WTC11 (cell line): ENCODE results near the gene ANO1. TPM values are rescaled to one million over a fixed set of nuclear protein-coding genes. Genes with fewer than 3 reads are reported as not detected.

Experiments
- ATAC-seq: fragments of 200-7000 bp; cut with Tn5 transposase; 2 replicates; pipeline ENCODE4 v1.10.0; 2021; ENCODE audit warnings: mild to moderate bottlenecking, moderate library complexity
- CTCF ChIA-PET: fragments of 300-600 bp; sonication (Branson Sonifier 250); formaldehyde crosslinking; loops from one replicate; lab custom pipeline; 2021; ENCODE audit warnings: antibody characterized with exemption; lab: Charles Lee
- POLR2A ChIA-PET: fragments of 350-600 bp; sonication (Branson Sonifier 250); formaldehyde crosslinking; loops from one replicate; lab custom pipeline; 2021; ENCODE audit warnings: antibody characterized with exemption; lab: Charles Lee
- DNase-seq: peaks from one replicate; pipeline ENCODE4 v3.0.0; 2021; ENCODE audit warnings: low spot score
- H3K27ac Mint-ChIP-seq: 2 replicates; pipeline ENCODE4 v1.8.0; 2021; ENCODE audit warnings: mixed read lengths
- H3K27me3 Mint-ChIP-seq: 2 replicates; pipeline ENCODE4 v1.8.0; 2021; ENCODE audit warnings: low read depth, mild to moderate bottlenecking, moderate library complexity, mixed read lengths
- H3K36me3 Mint-ChIP-seq: 2 replicates; pipeline ENCODE4 v1.8.0; 2021; ENCODE audit warnings: mixed read lengths
- H3K4me1 Mint-ChIP-seq: 2 replicates; pipeline ENCODE4 v1.8.0; 2022; ENCODE audit warnings: mixed read lengths
- H3K4me3 Mint-ChIP-seq: 2 replicates; pipeline ENCODE4 v1.8.0; 2021; ENCODE audit warnings: mild to moderate bottlenecking, moderate library complexity, mixed read lengths
- H3K9me3 Mint-ChIP-seq: 2 replicates; pipeline ENCODE4 v1.8.0; 2021; ENCODE audit warnings: mixed read lengths
- CREB1 ChIP-seq: sonication (generic); formaldehyde crosslinking; IDR thresholded peaks from 2 replicates; pipeline ENCODE4 v1.8.0; 2023; ENCODE audit warnings: mild to moderate bottlenecking, missing genetic modification reagents
- JAZF1 ChIP-seq: fragments of 250-450 bp; sonication (Bioruptor Pico); IDR thresholded peaks from 2 replicates; pipeline ENCODE4 v1.9.0; 2021; ENCODE audit warnings: moderate library complexity, mild to moderate bottlenecking, inconsistent platforms
- JUN ChIP-seq: sonication (generic); formaldehyde crosslinking; IDR thresholded peaks from 2 replicates; pipeline ENCODE4 v1.8.0; 2023; ENCODE audit warnings: mild to moderate bottlenecking, missing genetic modification reagents
- NFYB ChIP-seq: sonication (generic); formaldehyde crosslinking; conservative IDR thresholded peaks from 2 replicates; pipeline ENCODE4 v1.8.0; 2022; ENCODE audit warnings: low read depth, missing genetic modification reagents
- SMAD3 ChIP-seq: sonication (generic); formaldehyde crosslinking; IDR thresholded peaks from 2 replicates; pipeline ENCODE4 v1.8.0; 2022; ENCODE audit warnings: missing genetic modification reagents, mild to moderate bottlenecking, borderline replicate concordance
- SP1 ChIP-seq: sonication (generic); formaldehyde crosslinking; conservative IDR thresholded peaks from 2 replicates; pipeline ENCODE4 v1.8.1; 2022; ENCODE audit warnings: missing genetic modification reagents
- TP53 ChIP-seq: sonication (generic); formaldehyde crosslinking; IDR thresholded peaks from 2 replicates; pipeline ENCODE4 v1.8.1; 2023; ENCODE audit warnings: mild to moderate bottlenecking, missing genetic modification reagents
- ZBTB21 ChIP-seq: sonication (generic); formaldehyde crosslinking; IDR thresholded peaks from 2 replicates; pipeline ENCODE4 v1.8.1; 2023; ENCODE audit warnings: mild to moderate bottlenecking, missing genetic modification reagents, borderline replicate concordance
- ZNF219 ChIP-seq: sonication (generic); formaldehyde crosslinking; IDR thresholded peaks from 2 replicates; pipeline ENCODE4 v1.8.0; 2023; ENCODE audit warnings: missing genetic modification reagents, mild to moderate bottlenecking, borderline replicate concordance
- ZNF232 ChIP-seq: sonication (generic); formaldehyde crosslinking; IDR thresholded peaks from 2 replicates; pipeline ENCODE4 v1.8.0; 2022; ENCODE audit warnings: mild to moderate bottlenecking, missing genetic modification reagents
- ZNF263 ChIP-seq: sonication (generic); formaldehyde crosslinking; IDR thresholded peaks from 2 replicates; pipeline ENCODE4 v1.8.1; 2022; ENCODE audit warnings: low read depth, mild to moderate bottlenecking, moderate library complexity, missing genetic modification reagents
- ZNF423 ChIP-seq: fragments of 250-450 bp; sonication (Bioruptor Pico); IDR thresholded peaks from 2 replicates; pipeline ENCODE4 v2.1.2; 2022; ENCODE audit warnings: mild to moderate bottlenecking, moderate library complexity
- ZNF671 ChIP-seq: fragments of 250-450 bp; sonication (Bioruptor Pico); IDR thresholded peaks from 2 replicates; pipeline ENCODE4 v1.8.0; 2021; ENCODE audit warnings: mild to moderate bottlenecking
- total RNA-seq: library from RNA; stranded (reverse); gene quantifications from 3 replicates; pipeline ENCODE4 v1.2.3, GENCODE V29; 2021
- TF ChIP-seq, protein P1 (sequence below): sonication (generic); formaldehyde crosslinking; conservative IDR thresholded peaks from 2 replicates; pipeline ENCODE4 v1.8.1; 2023; ENCODE audit warnings: mild to moderate bottlenecking, low read depth, missing genetic modification reagents, moderate library complexity
- TF ChIP-seq, protein P2 (sequence below): sonication (generic); formaldehyde crosslinking; IDR thresholded peaks from 2 replicates; pipeline ENCODE4 v1.8.1; 2022; ENCODE audit warnings: mild to moderate bottlenecking, moderate library complexity, missing genetic modification reagents
- TF ChIP-seq, protein P3 (sequence below): fragments of 250-450 bp; sonication (Bioruptor Pico); IDR thresholded peaks from 2 replicates; pipeline ENCODE4 v2.1.2; 2022; ENCODE audit warnings: mild to moderate bottlenecking, moderate library complexity
- TF ChIP-seq, protein P4 (sequence below): sonication (generic); formaldehyde crosslinking; IDR thresholded peaks from 2 replicates; pipeline ENCODE4 v1.8.1; 2023; ENCODE audit warnings: mild to moderate bottlenecking, missing genetic modification reagents, moderate library complexity
- TF ChIP-seq, protein P5 (sequence below): sonication (generic); formaldehyde crosslinking; IDR thresholded peaks from 2 replicates; pipeline ENCODE4 v1.8.0; 2023; ENCODE audit warnings: mild to moderate bottlenecking, missing genetic modification reagents
- TF ChIP-seq, protein P6 (sequence below): sonication (generic); formaldehyde crosslinking; IDR thresholded peaks from 2 replicates; pipeline ENCODE4 v1.8.1; 2023; ENCODE audit warnings: mild to moderate bottlenecking, missing genetic modification reagents
- TF ChIP-seq, protein P7 (sequence below): sonication (generic); formaldehyde crosslinking; IDR thresholded peaks from 2 replicates; pipeline ENCODE4 v1.8.0; 2023; ENCODE audit warnings: missing genetic modification reagents, mild to moderate bottlenecking, borderline replicate concordance

ANO1 gene
- total RNA-seq, 1 experiment from 2014 or later: 4.1 TPM

DNA sequence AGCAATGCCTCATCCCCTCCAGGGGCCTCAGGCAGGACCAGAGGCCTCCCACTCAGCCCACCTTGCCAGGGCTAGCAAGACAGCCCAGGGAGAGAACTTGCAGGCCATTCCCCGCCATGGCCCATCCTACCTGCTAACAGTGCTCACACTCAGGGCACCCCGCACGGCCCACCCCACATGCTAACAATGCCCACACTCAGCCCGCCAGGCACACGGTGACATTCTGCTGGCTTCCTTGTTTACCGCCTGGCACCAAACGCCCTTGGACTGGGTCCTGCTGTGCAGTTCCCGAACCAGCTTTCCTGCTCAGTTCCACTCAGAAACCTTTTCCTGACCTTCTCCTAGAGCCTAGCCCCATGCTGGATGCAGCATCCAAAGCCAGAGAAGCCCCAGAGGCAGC lies 91.5 kb downstream of the ANO1 start:
- Mint-ChIP-seq H3K36me3 (no peaks in the 10 kb centered on the region), H3K27ac (no peak overlapping the region), H3K9me3 (no peaks in the 10 kb centered on the region)
- CTCF ChIA-PET: interaction anchor here (2.4 to 3.5 kb wide), 2 partner anchors 11 to 250 kb away, joined by 9 to 14 read pairs; no protein-coding TSS in a partner anchor
- no peak for TF ChIP-seq ZNF263 (CRISPR knock-in tag)
- TF ChIP-seq SP1 (CRISPR knock-in tag): no peak
- no peak for TF ChIP-seq ZNF671 (CRISPR knock-in tag)
- TF ChIP-seq CREB1 (CRISPR knock-in tag): no peak
- no peak for TF ChIP-seq ZBTB21 (CRISPR knock-in tag)
- TF ChIP-seq, protein P1, sequence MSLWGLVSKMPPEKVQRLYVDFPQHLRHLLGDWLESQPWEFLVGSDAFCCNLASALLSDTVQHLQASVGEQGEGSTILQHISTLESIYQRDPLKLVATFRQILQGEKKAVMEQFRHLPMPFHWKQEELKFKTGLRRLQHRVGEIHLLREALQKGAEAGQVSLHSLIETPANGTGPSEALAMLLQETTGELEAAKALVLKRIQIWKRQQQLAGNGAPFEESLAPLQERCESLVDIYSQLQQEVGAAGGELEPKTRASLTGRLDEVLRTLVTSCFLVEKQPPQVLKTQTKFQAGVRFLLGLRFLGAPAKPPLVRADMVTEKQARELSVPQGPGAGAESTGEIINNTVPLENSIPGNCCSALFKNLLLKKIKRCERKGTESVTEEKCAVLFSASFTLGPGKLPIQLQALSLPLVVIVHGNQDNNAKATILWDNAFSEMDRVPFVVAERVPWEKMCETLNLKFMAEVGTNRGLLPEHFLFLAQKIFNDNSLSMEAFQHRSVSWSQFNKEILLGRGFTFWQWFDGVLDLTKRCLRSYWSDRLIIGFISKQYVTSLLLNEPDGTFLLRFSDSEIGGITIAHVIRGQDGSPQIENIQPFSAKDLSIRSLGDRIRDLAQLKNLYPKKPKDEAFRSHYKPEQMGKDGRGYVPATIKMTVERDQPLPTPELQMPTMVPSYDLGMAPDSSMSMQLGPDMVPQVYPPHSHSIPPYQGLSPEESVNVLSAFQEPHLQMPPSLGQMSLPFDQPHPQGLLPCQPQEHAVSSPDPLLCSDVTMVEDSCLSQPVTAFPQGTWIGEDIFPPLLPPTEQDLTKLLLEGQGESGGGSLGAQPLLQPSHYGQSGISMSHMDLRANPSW (CRISPR knock-in tag): no peak
- no peak for TF ChIP-seq ZNF219
- TF ChIP-seq NFYB: no peak
- no peak for TF ChIP-seq SMAD3 (CRISPR knock-in tag)
- TF ChIP-seq JUN (CRISPR knock-in tag): no peak
- TF ChIP-seq ZNF232 (CRISPR knock-in tag): no peak
- TF ChIP-seq, protein P2, sequence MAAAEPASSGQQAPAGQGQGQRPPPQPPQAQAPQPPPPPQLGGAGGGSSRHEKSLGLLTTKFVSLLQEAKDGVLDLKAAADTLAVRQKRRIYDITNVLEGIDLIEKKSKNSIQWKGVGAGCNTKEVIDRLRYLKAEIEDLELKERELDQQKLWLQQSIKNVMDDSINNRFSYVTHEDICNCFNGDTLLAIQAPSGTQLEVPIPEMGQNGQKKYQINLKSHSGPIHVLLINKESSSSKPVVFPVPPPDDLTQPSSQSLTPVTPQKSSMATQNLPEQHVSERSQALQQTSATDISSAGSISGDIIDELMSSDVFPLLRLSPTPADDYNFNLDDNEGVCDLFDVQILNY (CRISPR knock-in tag): no peak
- TF ChIP-seq, protein P3, sequence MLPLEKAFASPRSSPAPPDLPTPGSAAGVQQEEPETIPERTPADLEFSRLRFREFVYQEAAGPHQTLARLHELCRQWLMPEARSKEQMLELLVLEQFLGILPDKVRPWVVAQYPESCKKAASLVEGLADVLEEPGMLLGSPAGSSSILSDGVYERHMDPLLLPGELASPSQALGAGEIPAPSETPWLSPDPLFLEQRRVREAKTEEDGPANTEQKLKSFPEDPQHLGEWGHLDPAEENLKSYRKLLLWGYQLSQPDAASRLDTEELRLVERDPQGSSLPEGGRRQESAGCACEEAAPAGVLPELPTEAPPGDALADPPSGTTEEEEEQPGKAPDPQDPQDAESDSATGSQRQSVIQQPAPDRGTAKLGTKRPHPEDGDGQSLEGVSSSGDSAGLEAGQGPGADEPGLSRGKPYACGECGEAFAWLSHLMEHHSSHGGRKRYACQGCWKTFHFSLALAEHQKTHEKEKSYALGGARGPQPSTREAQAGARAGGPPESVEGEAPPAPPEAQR: no peak
- TF ChIP-seq, protein P4, sequence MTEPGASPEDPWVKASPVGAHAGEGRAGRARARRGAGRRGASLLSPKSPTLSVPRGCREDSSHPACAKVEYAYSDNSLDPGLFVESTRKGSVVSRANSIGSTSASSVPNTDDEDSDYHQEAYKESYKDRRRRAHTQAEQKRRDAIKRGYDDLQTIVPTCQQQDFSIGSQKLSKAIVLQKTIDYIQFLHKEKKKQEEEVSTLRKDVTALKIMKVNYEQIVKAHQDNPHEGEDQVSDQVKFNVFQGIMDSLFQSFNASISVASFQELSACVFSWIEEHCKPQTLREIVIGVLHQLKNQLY: no peak
- no peak for TF ChIP-seq ZNF423
- TF ChIP-seq, protein P5, sequence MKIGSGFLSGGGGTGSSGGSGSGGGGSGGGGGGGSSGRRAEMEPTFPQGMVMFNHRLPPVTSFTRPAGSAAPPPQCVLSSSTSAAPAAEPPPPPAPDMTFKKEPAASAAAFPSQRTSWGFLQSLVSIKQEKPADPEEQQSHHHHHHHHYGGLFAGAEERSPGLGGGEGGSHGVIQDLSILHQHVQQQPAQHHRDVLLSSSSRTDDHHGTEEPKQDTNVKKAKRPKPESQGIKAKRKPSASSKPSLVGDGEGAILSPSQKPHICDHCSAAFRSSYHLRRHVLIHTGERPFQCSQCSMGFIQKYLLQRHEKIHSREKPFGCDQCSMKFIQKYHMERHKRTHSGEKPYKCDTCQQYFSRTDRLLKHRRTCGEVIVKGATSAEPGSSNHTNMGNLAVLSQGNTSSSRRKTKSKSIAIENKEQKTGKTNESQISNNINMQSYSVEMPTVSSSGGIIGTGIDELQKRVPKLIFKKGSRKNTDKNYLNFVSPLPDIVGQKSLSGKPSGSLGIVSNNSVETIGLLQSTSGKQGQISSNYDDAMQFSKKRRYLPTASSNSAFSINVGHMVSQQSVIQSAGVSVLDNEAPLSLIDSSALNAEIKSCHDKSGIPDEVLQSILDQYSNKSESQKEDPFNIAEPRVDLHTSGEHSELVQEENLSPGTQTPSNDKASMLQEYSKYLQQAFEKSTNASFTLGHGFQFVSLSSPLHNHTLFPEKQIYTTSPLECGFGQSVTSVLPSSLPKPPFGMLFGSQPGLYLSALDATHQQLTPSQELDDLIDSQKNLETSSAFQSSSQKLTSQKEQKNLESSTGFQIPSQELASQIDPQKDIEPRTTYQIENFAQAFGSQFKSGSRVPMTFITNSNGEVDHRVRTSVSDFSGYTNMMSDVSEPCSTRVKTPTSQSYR (CRISPR knock-in tag): no peak
- TF ChIP-seq, protein P6, sequence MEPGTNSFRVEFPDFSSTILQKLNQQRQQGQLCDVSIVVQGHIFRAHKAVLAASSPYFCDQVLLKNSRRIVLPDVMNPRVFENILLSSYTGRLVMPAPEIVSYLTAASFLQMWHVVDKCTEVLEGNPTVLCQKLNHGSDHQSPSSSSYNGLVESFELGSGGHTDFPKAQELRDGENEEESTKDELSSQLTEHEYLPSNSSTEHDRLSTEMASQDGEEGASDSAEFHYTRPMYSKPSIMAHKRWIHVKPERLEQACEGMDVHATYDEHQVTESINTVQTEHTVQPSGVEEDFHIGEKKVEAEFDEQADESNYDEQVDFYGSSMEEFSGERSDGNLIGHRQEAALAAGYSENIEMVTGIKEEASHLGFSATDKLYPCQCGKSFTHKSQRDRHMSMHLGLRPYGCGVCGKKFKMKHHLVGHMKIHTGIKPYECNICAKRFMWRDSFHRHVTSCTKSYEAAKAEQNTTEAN (CRISPR knock-in tag): no peak
- TF ChIP-seq, protein P7, sequence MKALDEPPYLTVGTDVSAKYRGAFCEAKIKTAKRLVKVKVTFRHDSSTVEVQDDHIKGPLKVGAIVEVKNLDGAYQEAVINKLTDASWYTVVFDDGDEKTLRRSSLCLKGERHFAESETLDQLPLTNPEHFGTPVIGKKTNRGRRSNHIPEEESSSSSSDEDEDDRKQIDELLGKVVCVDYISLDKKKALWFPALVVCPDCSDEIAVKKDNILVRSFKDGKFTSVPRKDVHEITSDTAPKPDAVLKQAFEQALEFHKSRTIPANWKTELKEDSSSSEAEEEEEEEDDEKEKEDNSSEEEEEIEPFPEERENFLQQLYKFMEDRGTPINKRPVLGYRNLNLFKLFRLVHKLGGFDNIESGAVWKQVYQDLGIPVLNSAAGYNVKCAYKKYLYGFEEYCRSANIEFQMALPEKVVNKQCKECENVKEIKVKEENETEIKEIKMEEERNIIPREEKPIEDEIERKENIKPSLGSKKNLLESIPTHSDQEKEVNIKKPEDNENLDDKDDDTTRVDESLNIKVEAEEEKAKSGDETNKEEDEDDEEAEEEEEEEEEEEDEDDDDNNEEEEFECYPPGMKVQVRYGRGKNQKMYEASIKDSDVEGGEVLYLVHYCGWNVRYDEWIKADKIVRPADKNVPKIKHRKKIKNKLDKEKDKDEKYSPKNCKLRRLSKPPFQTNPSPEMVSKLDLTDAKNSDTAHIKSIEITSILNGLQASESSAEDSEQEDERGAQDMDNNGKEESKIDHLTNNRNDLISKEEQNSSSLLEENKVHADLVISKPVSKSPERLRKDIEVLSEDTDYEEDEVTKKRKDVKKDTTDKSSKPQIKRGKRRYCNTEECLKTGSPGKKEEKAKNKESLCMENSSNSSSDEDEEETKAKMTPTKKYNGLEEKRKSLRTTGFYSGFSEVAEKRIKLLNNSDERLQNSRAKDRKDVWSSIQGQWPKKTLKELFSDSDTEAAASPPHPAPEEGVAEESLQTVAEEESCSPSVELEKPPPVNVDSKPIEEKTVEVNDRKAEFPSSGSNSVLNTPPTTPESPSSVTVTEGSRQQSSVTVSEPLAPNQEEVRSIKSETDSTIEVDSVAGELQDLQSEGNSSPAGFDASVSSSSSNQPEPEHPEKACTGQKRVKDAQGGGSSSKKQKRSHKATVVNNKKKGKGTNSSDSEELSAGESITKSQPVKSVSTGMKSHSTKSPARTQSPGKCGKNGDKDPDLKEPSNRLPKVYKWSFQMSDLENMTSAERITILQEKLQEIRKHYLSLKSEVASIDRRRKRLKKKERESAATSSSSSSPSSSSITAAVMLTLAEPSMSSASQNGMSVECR (CRISPR knock-in tag): no peak
- TF ChIP-seq TP53 (CRISPR knock-in tag): no peak
- no peak for TF ChIP-seq JAZF1 (CRISPR knock-in tag)
- TF ChIP-seq, all 79 proteins: peak for 0
- POLR2A ChIA-PET: interaction anchor here (0.5 kb wide), 1 partner anchor 733 kb away, joined by 4 read pairs; no protein-coding TSS in a partner anchor
- H3K4me1 Mint-ChIP-seq: peaks cover 4% of the 10 kb centered on the region
- ATAC-seq (no peak), DNase-seq (no peak)
- H3K4me3 Mint-ChIP-seq: no peak overlapping the region
- no peaks in the 10 kb centered on the region for H3K27me3 Mint-ChIP-seq
